Upper lobe of right lung (tissue), 1 donor: ENCODE results near the gene MAB21L1. TPM values are rescaled to one million over a fixed set of nuclear protein-coding genes. Genes with fewer than 3 reads are reported as not detected.

Experiments used
- ATAC-seq: fragments of 200-7000 bp; cut with Tn5 transposase; one replicate; pipeline ENCODE4 v1.9.1; 2020; ENCODE audit warnings: mild to moderate bottlenecking, moderate library complexity
- DNase-seq: peaks from one replicate; pipeline ENCODE4 v3.0.0-alpha.2; 2020
- H3K27ac ChIP-seq: fragments of 200-600 bp; one replicate; pipeline ENCODE4 v1.8.0; 2022
- H3K27me3 ChIP-seq: fragments of 200-600 bp; one replicate; pipeline ENCODE4 v1.8.0; 2022; ENCODE audit warnings: mild to moderate bottlenecking
- H3K36me3 ChIP-seq: fragments of 200-600 bp; one replicate; pipeline ENCODE4 v1.8.0; 2022
- H3K4me1 ChIP-seq: fragments of 200-600 bp; one replicate; pipeline ENCODE4 v1.8.0; 2022
- H3K4me3 ChIP-seq: fragments of 200-600 bp; one replicate; pipeline ENCODE4 v1.8.0; 2022; ENCODE audit warnings: mild to moderate bottlenecking
- H3K9me3 ChIP-seq: fragments of 200-600 bp; one replicate; pipeline ENCODE4 v1.8.0; 2022
- intact Hi-C: fragments of 100-400 bp; cut with DNase I; formaldehyde crosslinking; loops from one replicate; pipeline ENCODE4 v1.11.0; 2022
- total RNA-seq: library from RNA; stranded (reverse); fragmentation: NEBNext Ultra II Directional; extraction: Animal tissue kit (Norgen Biotek cat#: 25700); gene quantifications from one replicate; pipeline ENCODE4 v1.2.1, GENCODE V29; 2021
- TF ChIP-seq, protein P1 (sequence below): fragments of 200-600 bp; IDR thresholded peaks from one replicate; pipeline ENCODE4 v1.8.0; 2022; ENCODE audit warnings: antibody characterized with exemption
- donor health status: DM: no; HTN: yes; CAD: no; lungs with severe emphysema.

The MAB21L1 gene
- total RNA-seq, 1 donor from 2014 or later, result 0.17 TPM

DNA sequence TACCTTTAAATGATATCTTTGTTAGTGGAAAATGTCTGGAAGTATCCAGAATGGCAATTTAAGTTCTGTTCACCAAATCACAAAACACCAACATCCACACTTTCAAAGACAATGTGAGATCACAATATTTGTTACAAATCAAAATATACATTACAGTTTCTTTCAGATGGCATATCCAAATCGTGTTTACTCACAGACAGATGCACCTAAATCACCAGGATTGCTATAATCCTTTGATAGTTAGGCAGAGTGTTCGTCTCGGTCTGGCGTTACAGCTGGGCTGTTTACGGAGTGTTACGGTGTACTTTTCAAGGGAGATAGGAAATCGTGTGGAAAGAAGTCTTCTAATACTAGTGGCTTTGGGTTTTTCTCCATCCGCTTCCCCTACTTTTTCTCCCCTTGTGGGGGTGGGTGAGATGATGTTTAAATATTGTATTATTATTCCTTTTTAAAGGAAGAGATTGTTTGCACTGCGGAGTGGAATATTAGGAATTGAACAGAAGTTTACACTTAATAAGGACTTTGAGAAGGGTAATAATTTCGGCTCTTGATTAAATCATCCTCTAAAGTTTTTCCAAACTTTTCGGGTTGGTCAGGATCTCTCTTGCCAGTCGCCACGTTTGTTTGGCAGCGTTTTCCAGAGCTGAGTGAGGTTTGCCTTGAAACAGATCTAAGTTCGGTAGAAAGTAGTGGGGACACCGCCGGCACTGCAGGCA lies 1.8 kb downstream of the MAB21L1 start:
- Histone ChIP-seq H3K36me3 (no peaks in the 10 kb centered on the region), H3K9me3 (no peaks in the 10 kb centered on the region), H3K27me3 (peaks cover 89% of the 10 kb centered on the region), H3K27ac (no peak overlapping the region), H3K4me3 (no peak overlapping the region), H3K4me1 (peaks cover 5% of the 10 kb centered on the region)
- intact Hi-C loops, result no loop called here
- TF ChIP-seq, protein P1, sequence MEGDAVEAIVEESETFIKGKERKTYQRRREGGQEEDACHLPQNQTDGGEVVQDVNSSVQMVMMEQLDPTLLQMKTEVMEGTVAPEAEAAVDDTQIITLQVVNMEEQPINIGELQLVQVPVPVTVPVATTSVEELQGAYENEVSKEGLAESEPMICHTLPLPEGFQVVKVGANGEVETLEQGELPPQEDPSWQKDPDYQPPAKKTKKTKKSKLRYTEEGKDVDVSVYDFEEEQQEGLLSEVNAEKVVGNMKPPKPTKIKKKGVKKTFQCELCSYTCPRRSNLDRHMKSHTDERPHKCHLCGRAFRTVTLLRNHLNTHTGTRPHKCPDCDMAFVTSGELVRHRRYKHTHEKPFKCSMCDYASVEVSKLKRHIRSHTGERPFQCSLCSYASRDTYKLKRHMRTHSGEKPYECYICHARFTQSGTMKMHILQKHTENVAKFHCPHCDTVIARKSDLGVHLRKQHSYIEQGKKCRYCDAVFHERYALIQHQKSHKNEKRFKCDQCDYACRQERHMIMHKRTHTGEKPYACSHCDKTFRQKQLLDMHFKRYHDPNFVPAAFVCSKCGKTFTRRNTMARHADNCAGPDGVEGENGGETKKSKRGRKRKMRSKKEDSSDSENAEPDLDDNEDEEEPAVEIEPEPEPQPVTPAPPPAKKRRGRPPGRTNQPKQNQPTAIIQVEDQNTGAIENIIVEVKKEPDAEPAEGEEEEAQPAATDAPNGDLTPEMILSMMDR, result no peak
- ATAC-seq (no peak), DNase-seq (no peak)

DNA sequence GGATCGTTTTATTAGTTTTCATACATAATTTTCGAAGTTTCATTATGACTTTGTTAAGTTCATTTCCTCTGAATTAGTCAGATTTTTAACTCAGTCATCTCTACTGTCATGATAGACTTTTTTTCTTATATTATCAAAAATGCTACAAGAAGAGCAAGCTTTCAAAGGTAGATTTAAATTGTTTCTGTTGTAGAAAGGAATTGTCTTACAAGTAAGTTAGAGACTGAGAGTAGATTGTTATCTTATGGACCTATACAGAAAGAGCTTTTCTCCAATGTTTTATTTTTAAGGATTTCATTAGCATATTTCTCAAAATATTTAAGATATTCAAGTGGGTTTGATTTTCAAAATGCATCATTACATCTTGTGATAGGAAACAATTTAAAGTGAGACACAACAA lies 2.7 kb downstream of the MAB21L1 start:
- no peaks in the 10 kb centered on the region for H3K36me3 ChIP-seq
- ATAC-seq, result no peak
- H3K27ac ChIP-seq, result no peak overlapping the region
- H3K4me1 ChIP-seq, result peaks cover 5% of the 10 kb centered on the region
- H3K27me3 ChIP-seq, result peaks cover 96% of the 10 kb centered on the region
- TF ChIP-seq, protein P1, result no peak
- H3K9me3 ChIP-seq, result no peaks in the 10 kb centered on the region
- intact Hi-C loops, result no loop called here
- no peak for DNase-seq
- no peak overlapping the region for H3K4me3 ChIP-seq

DNA sequence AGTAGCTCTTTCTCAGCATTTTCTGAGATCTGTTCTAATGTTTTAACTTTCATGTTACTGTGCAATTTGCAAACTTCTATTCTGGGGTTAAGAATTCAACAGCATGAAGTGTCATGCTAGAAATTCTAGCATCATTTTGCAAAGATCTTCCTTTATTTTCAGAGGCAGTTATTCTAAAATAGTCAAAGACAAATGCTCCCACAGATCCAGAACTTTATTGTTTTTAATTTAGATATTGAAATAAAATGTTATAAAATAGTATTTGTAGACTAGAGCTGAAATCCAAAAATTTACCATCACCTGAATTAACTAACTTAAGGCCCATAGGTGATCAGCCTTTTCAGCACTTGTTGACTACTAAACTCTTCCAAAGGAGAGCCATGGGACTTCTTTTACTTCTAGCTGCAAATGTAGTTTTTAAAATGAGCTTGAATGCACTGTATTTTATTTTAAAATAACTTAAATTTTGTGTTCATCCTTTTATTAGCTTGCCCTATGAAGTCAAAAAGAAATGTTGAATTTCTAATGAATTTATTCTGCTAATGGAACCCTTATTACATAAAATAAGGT lies 3.2 kb downstream of the MAB21L1 start:
- H3K4me1 ChIP-seq, result peaks cover 5% of the 10 kb centered on the region
- no peak overlapping the region for H3K4me3 ChIP-seq
- H3K27ac ChIP-seq, result no peak overlapping the region
- TF ChIP-seq, protein P1, result no peak
- DNase-seq, result no peak
- no peaks in the 10 kb centered on the region for H3K36me3 ChIP-seq
- H3K27me3 ChIP-seq, result peaks cover 96% of the 10 kb centered on the region
- ATAC-seq, result no peak
- intact Hi-C loops, result no loop called here
- no peaks in the 10 kb centered on the region for H3K9me3 ChIP-seq

DNA sequence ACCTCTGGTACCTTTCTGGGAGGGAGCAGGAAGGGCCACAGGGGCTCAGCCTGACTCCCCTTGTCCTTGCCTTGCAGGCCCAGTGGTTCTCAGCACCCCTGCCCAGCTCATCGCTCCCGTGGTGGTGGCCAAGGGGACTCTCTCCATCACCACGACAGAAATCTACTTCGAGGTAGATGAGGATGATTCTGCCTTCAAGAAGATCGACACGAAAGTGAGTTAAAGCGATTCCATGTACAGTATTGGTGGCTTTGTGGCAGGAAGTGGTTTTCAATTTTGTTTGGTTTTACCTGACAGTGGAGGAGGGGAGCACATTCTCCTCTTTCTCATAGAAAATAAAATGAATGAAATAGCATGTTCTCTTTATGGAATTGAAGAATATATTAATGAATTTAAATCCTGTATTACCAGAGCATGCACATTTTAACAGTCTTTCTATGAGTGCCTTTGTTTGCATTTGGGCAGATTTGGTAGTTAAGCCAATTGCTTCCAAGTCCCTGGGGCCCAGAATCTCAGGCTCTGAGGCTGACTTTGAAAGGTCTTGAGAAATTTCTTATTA lies 4.1 kb downstream of the MAB21L1 start:
- H3K4me1 ChIP-seq, result peaks cover 5% of the 10 kb centered on the region
- H3K9me3 ChIP-seq, result no peaks in the 10 kb centered on the region
- DNase-seq (no peak), ATAC-seq (no peak)
- intact Hi-C loops, result no loop called here
- H3K27me3 ChIP-seq, result peaks cover 91% of the 10 kb centered on the region
- H3K4me3 ChIP-seq, result no peak overlapping the region
- H3K36me3 ChIP-seq, result no peaks in the 10 kb centered on the region
- TF ChIP-seq, protein P1, result no peak
- H3K27ac ChIP-seq, result no peak overlapping the region

DNA sequence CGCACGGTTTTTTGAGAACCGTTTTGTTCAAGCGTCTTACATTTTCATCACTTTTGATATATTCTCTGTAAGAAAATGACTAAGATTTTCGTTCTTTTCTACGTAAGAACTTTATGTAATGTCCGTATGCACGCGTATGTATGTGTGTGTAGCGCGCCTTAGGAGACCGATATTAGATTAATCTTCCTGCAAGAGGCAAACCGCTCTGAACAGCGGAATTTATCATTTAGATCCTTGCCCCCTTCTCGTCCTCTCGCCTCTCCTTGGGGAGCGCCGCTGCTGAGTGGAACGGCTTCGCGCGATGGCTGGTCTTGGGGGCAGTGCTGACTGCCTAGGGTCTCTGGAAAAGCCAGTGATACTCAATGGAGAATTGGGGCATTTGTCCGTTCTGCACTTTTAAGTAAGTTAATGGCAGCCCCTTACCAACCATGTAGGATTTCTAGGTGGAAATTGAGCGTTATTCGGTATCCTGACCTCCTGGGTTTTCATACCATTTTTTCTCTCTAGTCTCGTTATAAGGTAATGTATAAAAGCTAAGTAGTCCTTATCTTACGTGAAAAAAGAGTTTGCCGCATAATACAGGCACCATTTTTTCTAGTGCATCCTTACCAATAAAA lies 4.7 kb downstream of the MAB21L1 start:
- DNase-seq, result no peak
- TF ChIP-seq, protein P1, result no peak
- peaks cover 85% of the 10 kb centered on the region for H3K27me3 ChIP-seq
- intact Hi-C loops, result no loop called here
- H3K9me3 ChIP-seq, result no peaks in the 10 kb centered on the region
- H3K36me3 ChIP-seq, result no peaks in the 10 kb centered on the region
- no peak for ATAC-seq
- H3K27ac ChIP-seq, result no peak overlapping the region
- H3K4me3 ChIP-seq, result no peak overlapping the region
- H3K4me1 ChIP-seq, result peaks cover 5% of the 10 kb centered on the region
